Nucleus accumbens (tissue), 56 donors: ENCODE measurements around the gene VPS13D.
A peak's percentile ranks its signal among the peaks of the same experiment; 100 is the strongest.

Source experiments
- DNase-seq, 56 donors: peaks; one replicate each; lab custom pipeline; 2025; lab: John Stamatoyannopoulos, UW

The VPS13D gene

DNA sequence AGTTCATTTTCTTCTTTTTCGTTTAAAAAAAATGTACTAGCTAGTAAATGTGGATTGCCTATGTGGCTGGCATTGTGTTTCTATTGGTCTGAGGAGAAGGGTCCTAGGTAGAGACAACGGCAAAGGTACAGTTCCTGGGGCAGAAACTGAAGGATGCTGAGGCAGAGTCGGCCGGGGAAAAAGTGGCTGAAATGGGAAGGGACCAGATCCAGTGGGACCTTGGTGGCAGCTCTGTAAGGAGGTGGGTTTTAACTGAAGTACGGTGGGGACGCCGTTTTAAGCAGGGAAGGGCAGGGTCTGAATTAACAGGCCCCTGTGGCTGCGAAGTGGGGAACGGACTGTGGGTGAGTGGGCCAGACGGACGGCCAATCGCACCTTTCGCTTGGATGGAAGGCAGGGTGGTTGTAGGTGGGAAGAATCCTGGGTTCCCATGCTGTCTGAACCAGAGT lies 420 bp upstream of the VPS13D start:
- DNase-seq: no peak

DNA sequence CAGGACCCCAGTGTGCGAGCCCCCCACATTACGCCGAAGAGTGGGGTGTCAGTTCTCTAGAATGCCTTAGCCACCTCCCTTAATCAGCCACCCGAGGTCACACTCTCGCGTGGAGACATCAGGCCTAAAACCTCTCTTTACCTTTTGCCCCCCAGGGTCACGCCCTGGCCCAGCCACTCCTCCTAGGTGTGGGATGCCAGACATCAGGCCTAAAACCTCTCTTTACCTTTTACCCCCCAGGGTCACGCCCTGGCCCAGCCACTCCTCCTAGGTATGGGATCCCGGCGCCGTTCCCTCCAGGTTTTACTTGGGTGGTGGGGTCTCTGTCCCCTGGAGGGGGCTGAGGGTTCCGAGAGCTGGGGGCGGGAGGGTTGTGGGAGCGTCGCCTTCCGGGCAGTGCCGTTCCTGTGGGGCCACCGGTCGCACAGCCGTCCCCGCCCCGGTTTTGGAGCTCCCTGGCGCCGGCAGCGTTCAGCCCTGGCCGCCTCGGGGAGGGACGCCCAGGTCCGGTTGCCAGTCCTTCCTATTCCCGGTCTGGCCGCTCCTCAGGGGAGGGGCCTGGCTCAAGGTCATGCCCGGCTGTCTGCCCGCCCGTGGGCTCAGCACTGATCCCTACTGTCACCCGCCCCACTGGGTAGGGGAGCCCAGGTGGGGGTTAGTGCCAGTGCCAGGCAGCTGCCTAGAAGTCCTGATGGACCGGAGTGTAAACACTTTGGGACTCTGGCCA lies 882 bp downstream of the VPS13D start:
- peak in 24 of 56 donors; percentile 2 to 36 (median 10) for DNase-seq

DNA sequence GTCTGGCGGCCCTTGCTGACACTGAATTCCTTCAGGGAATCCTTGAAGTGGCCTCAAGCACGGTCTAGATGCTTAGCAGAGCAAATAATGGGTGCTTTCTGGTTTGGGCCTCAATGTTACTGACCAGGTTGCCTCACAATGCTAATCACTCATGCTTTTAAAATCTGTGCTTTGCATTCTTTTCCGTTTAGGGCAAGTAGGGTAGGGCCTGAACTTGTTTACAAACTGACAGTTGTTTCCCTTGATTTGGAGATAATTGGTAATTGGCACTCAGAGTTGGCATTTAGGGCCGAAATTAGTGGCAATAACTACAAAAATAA lies 1.4 kb downstream of the VPS13D start:
- no peak for DNase-seq

DNA sequence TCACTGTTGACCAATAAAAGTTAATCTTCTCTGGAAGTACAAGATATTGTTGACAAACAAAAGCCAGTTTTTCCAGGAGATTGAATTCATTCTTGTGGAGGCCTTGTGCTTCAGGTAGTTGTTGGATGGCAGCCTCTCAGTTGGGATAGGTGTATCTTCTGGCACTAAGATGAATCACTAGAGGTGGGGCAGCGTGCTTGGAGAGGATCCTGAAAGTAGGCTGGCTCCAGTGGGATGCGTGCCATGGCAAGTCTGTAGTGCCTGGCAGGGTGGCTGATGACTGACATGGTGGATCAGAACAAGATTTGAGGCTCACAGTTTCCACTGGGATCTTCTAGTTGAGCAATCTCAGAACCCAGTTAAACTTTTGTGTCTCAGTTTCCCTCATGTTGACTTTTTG lies 2.4 kb downstream of the VPS13D start:
- peak in 2 of 56 donors; percentile 5 to 7 for DNase-seq

DNA sequence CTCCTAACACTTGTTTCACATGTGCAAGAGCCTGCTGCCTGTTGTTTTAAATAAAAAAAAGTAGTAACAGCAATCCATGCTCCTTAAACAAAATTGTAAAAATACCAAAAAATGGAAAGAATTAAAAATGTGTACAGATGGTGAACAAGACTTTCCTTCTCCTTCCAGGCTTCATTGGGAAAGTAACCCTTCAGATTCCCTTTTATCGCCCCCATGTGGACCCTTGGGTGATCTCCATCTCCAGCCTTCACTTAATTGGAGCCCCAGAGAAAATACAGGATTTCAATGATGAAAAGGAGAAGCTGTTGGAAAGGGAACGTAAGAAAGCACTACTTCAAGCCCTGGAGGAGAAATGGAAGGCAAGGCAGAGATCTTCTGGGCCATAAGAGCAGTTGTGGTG lies 14.2 kb downstream of the VPS13D start:
- no peak for DNase-seq

DNA sequence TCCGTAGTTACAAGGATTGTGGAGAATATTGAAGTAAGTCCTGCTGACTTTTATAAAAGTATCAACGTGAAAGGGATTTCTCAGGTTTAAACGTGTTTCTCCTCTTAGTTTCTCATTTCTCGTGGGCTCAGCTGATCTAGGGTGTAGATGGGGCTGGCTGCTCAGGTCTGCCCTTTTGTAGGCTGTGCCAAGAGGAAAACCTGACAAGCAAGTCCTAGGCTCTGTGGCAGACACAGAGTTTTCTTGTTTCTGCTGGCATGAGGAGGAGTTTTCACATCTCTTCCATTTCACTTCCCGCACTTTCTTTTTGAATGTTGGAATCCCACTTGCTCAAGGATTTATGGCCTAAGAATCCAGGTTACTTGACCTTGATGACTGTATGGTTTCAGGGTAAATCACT lies 14.8 kb downstream of the VPS13D start:
- no peak for DNase-seq

DNA sequence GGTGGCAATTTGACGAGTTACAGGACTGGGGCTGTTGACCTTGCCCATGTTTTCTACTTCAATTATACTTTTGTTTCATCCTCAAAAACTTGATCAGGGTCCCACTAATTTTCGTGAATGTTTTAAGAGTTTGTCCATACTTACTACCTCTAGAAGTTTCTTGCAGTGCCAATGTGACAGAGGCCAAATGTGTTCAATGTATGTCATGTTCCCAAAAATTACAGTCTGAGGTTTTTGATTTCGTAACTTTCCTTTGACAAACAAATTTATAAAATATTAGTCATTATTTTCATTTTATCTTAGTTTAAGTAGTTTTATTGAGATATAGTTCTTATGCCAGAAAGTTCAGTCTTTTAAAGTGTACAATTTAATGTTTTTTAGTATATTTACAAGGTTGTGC lies 15.3 kb downstream of the VPS13D start:
- DNase-seq: no peak

DNA sequence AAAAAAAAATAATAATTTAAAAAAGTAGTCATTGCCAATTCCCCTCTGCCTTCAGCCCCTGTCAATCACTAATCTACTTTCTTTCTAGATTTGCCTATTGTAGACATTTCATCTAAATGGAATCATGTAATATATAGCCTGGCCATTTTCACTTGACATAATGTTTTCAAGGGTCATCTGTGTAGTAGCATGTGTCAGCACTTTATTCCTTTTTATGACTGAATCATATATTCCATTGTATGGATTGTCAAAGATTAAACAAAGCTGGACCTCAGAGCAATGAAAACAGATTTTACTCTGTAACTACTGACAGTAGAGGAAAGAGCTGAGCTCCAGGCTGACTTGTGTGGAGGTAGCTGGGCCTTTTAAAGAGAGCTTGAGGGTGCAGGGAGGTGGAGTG lies 15.9 kb downstream of the VPS13D start:
- no peak for DNase-seq

DNA sequence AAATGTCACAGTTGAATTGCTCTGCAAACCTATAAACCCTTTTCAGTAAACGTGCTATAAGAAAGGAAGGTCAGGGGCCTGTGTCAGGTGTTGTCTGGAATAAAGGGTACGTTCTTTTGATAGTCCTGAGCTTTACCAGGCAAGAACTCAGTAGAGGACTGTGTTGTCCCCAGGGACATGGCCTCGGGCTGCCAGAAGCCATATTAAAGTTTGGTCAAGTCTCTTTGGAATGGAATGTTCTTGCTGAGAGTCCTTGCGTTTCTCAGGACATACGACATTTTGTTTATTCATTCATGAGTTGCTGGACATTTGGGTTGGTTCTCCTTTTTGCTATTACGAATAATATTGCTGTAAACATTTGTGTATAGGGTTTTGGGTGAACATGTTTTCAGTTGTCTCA lies 16.8 kb downstream of the VPS13D start:
- DNase-seq: no peak

DNA sequence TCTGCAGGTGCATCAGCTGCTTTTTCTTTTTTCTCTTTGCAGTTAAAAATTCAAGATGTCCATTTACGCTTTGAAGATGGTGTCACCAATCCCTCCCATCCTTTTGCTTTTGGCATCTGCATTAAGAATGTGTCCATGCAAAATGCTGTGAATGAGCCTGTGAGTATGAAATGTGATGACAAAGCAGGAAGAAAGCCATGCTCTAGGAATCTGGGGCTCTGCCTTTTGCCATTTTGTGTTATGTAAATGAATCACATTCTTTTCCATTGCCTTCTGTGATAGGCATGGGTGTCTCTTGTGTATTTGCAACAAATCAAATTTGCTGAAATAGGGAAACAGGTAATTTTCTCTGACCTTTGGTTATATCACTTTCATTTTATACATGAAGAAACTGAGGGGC lies 19.4 kb downstream of the VPS13D start:
- DNase-seq: no peak

DNA sequence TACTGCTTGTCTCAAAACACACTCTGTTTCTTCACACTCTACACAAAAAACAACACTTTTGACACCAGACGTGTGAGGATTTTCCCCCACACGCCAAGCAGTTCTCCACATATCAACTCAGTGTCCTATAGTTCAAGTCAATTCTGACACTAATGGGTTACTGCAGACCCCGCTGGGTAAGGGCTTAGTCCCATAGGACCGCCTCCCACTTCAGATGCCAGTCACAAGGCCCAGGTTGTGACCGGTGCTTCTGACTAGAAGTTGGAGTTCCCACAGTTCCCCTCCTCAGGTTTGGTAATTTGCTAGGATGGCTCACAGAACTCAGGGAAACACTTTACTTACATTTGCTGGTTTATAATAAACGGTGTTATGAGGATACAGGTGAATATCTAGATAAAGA lies 19.9 kb downstream of the VPS13D start:
- no peak for DNase-seq

DNA sequence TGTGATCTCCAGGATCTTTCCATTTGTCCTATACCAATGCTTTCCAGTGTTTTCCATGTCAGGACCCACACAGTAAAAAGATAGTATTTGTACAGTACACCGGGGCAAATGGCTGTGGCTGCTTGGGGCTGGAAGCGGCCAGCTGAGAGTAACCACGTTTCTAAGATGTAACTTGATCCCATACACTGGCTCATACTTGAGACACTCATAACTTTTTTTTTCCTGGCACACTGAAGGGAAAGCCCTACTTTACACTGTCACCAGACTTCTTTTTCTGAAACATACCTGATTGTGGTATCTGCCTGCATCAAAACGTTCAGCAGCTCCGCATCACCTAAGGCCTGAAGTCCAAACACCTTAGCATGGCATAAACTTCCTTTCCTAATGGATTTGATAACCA lies 21.6 kb downstream of the VPS13D start:
- DNase-seq: no peak

DNA sequence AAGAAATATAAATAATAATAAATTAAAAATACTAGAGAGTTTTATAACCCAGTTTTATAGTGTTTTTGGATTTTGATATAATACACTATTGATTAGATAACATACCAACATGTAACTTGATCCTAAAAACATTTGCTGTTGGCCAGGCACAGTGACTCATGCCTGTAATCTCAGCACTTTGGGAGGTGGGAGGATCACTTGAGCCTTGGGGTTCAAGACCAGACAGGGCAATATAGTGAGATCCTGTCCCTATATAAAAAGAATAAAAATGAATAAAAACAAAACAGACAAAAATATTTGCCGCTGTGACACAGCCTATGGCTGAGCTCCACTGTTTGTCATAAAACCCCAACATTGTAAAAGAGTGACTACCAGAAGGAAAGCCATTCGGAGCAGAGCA lies 26.1 kb downstream of the VPS13D start:
- DNase-seq: no peak

DNA sequence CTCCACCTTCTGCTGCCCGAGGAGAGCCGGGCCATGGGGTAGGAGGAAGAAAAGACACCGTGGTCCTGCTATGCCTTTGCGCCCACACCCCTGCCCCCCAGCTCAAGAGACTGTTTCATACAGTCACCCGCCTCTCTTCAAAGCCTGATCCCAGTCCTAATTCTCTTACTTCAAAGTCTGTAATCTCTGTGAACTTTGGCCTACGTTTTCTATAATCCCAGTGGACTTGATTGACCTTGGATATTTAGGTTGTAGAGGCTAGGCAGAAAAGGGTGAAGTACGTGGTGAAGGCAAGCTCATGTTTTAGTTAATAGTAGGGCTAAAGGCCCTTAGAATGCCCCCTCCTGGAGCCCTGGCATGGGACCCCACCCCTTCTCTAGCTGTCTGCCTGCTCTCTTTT lies 28.4 kb downstream of the VPS13D start:
- no peak for DNase-seq

DNA sequence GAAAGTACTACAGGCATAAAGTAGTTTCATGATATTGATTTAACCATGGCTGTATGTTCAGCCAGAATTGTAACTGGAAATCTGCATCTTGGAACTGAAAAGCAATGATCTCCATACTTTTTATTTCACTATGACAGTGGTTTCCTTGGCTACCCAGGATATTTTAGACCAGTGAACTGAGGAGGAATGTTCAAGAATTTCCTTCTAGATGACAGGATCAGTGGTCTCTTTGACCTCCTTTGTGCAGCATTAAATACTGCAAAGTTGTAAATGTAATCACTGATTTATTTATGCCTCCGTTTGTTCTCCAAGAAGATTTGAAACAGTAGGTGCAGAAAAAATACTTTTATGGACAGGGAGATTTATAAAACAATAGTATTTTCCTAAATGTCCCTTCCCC lies 39.5 kb downstream of the VPS13D start:
- no peak for DNase-seq

DNA sequence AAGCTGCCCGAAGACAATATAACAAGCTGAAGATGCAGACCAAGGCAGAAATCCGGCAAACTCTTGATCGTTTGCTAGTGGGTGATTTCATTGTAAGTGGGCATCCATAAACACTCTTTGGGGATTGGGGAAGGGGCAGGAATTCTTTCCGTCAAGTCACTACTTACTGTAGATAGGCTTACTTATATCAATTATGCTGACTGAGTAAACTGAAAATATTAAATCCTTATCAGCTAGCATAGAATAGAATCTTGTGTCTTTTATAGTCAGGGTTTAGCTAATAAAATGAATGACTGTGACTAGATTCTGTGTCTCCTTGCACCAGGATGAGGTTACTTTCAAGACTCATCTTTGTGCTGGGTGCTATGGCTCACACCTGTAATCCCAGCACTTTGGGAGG lies 41.2 kb downstream of the VPS13D start:
- DNase-seq: no peak

DNA sequence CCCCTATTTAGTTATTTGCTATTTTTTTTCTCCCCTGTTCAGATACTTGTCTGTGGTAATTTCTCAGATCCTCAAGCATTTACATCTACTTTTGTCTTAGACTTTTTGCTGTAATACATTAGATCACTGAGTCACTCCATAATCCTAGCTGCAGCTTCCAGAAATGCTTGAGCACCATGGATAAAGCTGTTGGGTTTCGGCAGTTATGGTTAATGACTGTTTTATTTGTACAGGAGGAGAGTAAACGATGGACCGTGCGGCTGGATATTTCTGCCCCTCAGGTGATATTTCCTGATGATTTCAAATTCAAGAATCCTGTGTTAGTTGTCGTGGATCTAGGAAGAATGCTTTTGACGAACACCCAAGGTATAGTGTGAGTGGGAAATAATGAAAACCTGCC lies 42.9 kb downstream of the VPS13D start:
- DNase-seq: no peak

DNA sequence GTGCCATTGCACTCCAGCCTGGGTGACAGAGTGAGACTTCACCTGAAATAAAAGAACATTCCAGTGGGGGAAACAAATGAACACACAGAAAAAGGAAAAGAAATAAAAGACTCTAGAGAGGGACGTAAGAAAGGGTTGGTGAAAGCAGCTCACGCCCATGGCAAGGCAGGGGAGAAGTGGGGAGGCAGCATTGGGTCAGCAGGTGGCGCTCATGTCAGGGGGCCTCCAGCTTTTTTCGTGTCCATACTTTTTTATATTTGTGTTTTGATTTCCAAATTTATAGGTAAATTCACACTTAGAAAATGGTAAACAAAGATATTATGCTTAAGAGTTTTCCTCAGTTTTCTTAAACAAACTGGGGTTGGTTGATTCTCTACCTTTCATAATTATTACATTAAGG lies 45.5 kb downstream of the VPS13D start:
- DNase-seq: peak in 4 of 56 donors; percentile 2 to 17 (median 6)

DNA sequence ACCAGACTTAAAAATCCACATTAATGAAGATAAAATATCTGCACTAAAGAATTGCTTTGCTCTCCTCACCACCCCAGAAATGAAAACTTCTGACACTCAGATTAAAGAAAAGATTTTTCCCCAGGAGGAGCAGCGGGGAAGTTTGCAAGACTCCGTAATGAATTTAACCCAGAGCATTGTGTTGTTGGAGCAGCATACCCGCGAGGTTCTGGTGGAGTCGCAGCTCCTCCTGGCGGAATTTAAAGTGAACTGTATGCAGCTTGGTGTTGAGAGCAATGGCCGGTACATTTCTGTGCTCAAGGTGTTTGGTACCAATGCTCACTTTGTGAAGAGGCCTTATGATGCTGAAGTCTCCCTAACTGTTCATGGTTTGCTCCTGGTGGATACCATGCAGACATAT lies 46.4 kb downstream of the VPS13D start:
- DNase-seq: no peak

DNA sequence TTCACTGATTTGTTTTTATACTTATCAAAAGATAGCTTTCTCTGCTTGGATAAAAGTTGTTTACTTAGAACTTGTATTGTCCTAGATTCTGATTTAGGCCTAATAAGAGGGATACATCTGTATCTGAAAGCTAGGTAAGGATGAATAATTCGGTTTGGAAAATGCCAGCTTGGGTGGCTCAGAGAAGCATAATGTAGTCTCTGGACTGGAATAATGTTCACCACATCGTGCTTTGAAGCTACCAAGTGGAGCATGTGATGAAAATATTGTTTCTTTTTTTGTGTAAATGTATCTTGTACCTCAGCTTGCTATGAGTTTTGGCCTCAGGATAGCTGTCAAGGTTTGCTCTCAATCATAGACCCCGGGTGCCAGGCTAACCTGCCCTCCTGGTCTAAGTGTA lies 49.2 kb downstream of the VPS13D start:
- no peak for DNase-seq

DNA sequence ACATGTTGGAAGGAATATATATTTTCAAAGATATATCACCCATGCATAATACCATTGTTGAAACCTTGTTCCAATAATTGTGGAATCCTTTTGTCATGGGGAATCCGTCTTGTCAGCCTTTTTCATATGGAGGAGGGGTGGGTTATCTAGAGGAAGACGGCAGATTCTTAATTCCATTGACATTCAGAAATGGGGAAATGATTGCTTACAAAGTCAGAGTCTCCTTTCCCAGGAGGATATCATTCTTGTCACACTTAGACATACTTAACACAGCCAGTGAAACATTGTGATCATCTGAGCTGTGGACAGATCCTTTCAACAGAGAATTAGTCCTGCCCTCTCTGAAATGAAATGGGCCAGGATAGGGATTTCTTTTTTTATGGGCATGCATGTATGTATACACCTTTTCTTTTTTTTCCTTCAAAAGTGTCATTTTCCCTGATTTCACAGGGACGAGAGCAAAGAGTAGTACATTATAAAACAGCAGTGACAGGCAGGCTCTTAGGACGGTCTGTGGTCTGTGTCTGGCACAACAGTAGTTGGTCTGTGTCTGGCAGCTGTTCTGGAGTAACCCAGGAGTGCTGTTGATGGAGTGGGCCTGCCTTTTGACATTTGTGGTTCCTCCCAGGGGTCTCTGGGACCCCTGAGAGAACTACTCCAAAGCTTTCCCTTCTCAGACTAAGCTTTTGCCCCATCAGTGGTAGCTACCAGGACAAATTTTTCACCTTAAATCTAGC lies 50.1 kb downstream of the VPS13D start:
- DNase-seq: no peak

DNA sequence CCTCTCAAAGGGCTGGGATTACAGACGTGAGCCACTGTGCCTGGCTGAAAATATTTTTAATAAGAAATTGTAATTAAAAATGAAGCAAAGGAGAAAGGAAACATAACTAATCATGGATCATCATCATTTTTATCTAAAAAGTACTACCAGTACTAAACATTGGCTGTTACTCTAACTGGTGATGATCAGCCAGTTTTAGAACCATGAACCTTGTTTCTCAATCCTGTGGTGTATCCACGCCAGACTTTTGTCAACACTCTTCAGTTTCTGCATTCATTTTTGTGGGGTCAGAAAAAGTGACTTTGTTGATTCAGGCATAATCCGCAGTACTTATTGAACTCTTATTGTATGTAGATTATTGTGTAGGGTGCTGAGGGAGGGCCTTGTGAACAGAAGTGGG lies 52.3 kb downstream of the VPS13D start:
- no peak for DNase-seq

DNA sequence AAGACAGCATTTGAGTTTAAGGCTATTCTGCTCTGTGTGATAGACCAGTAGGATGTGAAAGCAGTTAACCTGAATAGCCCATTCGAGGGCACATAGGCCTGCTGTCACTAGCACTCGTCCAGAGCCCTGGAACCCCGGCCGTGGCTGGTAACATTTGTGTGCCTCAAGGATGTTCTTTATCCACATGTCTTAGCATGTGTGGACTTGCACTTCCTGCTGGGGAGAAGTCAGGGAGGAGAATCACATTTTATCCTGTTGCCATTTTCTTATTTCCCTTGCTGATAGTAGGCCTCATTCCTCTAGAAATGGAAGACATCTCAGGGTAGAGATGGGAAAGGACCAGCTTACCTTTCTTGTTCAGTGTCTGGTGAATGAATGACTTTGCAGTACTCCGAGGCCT lies 54.7 kb downstream of the VPS13D start:
- no peak for DNase-seq
